ENCODE measurements around the gene SLC16A4. TPM values are rescaled to one million over a fixed set of nuclear protein-coding genes. Genes with fewer than 3 reads are reported as not detected.

SLC16A4 gene
- total and polyA plus RNA-seq, 12 donors = 1.1 to 15.7 (median 4.8) TPM

DNA sequence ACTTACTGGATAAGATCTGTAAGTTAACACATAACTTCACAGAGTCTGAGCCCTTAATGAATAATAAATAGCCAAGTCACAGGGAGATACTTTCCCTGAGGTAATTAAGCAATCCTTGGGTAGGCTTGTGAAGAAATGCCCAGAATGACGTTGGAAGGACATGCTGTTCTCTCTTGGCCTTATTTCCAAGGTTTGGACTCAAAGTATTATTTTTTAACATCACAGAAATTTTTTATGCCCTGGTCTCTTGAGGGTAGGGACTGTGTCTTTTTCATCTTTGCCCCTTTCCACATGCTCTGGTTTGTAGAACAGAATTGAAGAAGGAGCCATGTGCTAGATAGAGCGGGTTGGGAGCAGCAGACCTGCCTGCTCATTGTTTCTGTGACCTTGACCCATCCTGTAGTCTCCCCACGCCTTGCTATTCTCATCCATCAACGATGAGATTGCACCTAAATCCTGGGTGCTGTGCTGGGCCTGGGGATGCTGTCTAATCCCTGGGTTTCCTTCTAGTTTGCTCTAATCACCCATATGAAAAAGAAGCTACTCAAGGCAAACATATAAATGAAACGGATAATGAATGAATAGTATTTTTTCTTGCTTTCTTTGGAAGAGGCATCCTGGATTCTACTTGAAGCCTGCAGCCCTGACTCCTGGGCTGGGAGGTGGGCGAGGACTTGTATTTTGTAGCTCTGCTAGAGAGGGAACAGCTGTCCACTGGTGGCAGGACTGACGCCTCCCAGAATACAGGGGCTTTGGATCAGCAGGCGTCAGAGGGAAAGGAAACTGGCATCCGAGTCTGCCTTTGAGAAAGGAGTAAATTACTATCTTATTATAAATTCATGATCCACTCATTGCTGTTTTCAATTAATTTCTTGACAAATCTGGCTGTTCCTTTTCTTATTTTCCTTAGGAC is 34.1 kb upstream of the SLC16A4 start:
- H3K4me3 ChIP-seq = no peak overlapping the region

DNA sequence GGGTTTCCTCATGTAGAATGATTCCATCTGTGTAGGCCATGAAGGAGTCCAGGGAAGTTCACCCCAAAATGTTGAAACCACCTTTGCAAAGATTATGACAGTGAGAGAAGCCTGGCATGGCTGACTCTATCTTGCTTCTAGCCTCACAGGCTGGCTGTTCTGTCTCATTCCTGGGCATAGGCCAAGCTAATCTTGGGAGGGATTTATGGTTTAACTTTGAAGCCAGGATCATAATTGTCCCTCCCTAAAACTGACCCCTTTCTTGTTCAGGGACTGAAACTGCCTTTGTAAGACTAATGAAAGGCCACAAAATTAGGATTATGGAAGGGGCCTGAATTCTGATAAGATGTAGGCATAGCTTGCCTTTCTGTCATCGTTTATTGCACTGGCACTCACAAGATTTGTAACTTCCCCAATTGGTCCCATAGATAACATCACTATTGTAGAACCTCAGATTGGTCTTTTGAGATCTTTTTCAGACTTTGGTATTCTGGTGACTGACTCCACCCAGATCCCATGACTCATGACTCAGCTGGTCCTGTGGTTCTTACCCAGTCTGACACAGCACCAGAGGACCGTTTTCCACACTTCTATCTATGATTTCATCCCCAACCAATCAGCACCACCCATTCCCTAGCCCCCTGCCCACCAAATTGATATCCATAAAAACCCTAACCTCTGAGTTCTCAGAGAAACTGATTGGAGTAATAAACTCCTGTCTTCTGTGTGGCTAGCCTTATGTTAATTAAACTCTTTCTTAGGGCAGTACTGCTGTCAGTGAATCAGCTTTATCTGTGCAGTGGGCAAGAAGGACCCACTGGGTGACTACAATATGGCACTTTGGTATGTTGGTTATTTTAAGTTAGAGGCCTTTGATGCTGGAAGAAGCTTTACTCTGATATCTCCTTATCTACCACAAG is 30.3 kb upstream of the SLC16A4 start:
- intact Hi-C loops (cut with DNase I) = loop anchor here in 1 of 2 donors (5.0 kb wide), 1 partner anchor 36 kb away; no protein-coding TSS in a partner anchor
- H3K4me1 ChIP-seq (replicated peaks in 1 of 2) = peaks cover 0 to 7% of the 10 kb centered on the region in 2 donors
- no peak overlapping the region for H3K4me3 ChIP-seq
- no peaks in the 10 kb centered on the region for H3K36me3 ChIP-seq (replicated peaks in 1 of 2)
- peak overlapping the region in 1 of 5 donors; percentile 68 for H3K27ac ChIP-seq
- WGBS, 4 donors = 44 to 64% (median 52%) methylated on average over 2 of the region's 2 CpGs
- H3K27me3 ChIP-seq = no peaks in the 10 kb centered on the region
- DNase-seq = peak in 5 of 7 donors; percentile 45 to 65 (median 61)
- TF ChIP-seq, protein P1, sequence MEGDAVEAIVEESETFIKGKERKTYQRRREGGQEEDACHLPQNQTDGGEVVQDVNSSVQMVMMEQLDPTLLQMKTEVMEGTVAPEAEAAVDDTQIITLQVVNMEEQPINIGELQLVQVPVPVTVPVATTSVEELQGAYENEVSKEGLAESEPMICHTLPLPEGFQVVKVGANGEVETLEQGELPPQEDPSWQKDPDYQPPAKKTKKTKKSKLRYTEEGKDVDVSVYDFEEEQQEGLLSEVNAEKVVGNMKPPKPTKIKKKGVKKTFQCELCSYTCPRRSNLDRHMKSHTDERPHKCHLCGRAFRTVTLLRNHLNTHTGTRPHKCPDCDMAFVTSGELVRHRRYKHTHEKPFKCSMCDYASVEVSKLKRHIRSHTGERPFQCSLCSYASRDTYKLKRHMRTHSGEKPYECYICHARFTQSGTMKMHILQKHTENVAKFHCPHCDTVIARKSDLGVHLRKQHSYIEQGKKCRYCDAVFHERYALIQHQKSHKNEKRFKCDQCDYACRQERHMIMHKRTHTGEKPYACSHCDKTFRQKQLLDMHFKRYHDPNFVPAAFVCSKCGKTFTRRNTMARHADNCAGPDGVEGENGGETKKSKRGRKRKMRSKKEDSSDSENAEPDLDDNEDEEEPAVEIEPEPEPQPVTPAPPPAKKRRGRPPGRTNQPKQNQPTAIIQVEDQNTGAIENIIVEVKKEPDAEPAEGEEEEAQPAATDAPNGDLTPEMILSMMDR (IDR thresholded peaks at IDR 0.05) = no peak
- TF ChIP-seq POLR2A (IDR thresholded peaks at IDR 0.05) = no peak
- H3K9me3 ChIP-seq (replicated peaks in 1 of 3) = no peaks in the 10 kb centered on the region

More for the DNA sequence above, 34.1 kb upstream of the SLC16A4 start:
- no peak for TF ChIP-seq POLR2A (IDR thresholded peaks at IDR 0.05)
- TF ChIP-seq, protein P1 (IDR thresholded peaks at IDR 0.05) = no peak
- Histone ChIP-seq H3K27me3 (no peaks in the 10 kb centered on the region), H3K27ac (peak overlapping the region in 1 of 5 donors; percentile 78), H3K36me3 (replicated peaks in 1 of 2) (no peaks in the 10 kb centered on the region), H3K9me3 (replicated peaks in 1 of 3) (no peaks in the 10 kb centered on the region), H3K4me1 (replicated peaks in 1 of 2) (peaks cover 0 to 7% of the 10 kb centered on the region in 2 donors)
- intact Hi-C loops (cut with DNase I) = loop anchor here in 1 of 2 donors (5.0 kb wide), 1 partner anchor 32 kb away; no protein-coding TSS in a partner anchor
- peak in 1 of 7 donors; percentile 50 for DNase-seq
- 62 to 68% (median 65%) methylated on average over 9 of the region's 9 CpGs for WGBS, 4 donors

DNA sequence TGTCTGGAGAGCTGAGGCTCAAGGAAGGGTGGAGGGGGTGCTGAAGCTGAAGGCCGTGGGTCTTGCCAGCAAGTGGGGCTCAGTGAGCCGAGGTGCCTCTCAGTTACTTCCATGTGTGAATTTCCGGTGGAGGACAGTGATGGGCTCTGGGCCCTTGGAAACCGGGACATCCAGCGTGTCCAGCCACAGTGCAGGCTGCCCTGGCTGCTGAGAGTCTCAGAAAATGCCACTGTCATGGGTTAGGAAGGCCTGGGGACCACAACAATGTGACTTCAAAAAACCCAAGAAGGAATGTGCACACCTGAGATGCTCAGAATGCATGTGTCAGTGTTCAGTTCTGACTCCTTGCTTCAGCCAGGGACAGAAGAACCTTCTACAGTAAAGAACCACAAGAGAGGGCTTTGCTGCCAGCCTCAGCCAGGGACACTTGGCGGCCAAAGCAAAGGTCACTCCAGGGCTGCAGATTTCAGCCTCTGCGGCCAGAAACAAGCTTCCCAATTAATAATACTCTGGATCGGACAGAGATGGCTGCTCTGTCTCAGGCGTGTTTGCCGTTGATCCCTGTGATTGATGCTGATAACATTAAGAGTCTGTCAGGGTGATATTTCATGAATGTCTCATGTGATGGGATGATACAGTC is 29.3 kb upstream of the SLC16A4 start:
- Histone ChIP-seq H3K4me1 (replicated peaks in 1 of 2) (peaks cover 0 to 7% of the 10 kb centered on the region in 2 donors), H3K36me3 (replicated peaks in 1 of 2) (no peaks in the 10 kb centered on the region), H3K4me3 (no peak overlapping the region), H3K27ac (peak overlapping the region in 1 of 5 donors; percentile 68), H3K27me3 (no peaks in the 10 kb centered on the region), H3K9me3 (replicated peaks in 1 of 3) (no peaks in the 10 kb centered on the region)
- TF ChIP-seq, protein P1 (IDR thresholded peaks at IDR 0.05) = no peak
- WGBS, 4 donors = 59 to 70% (median 66%) methylated on average over 7 to 10 of the region's 10 CpGs
- intact Hi-C loops (cut with DNase I) = loop anchor here in 1 of 2 donors (5.0 kb wide), 1 partner anchor 37 kb away; no protein-coding TSS in a partner anchor
- peak in 3 of 7 donors; percentile 40 to 61 (median 42) for DNase-seq
